Omental fat pad (tissue), 4 donors: ENCODE data around the gene PLEKHH1. TPM values are rescaled to one million over a fixed set of nuclear protein-coding genes. Genes with fewer than 3 reads are reported as not detected.

Source experiments
- ATAC-seq: fragments of 150-250 bp; one replicate; pipeline ENCODE4 v1.9.1; 2016; ENCODE audit warnings: mild to moderate bottlenecking, moderate library complexity; ENCODE audit not compliant: low FRiP score
- DNase-seq: peaks from one replicate; pipeline ENCODE4 v3.0.0-alpha.2; 2019; ENCODE audit warnings: low spot score
- CTCF ChIP-seq, 3 donors: fragments of 450-650 bp; IDR thresholded peaks; one replicate each; pipeline ENCODE4 v1.5.1; 2016 to 2017; ENCODE audit warnings: antibody characterized with exemption in 3 of 3, mild to moderate bottlenecking in 3 of 3, moderate library complexity in 2 of 3
- total RNA-seq, 4 donors: library from RNA; depleted of rRNA; stranded (reverse); fragments of >200 nt; gene quantifications; one replicate each; pipeline ENCODE4 v1.1.0, GENCODE V29; 2016

PLEKHH1 gene
- total RNA-seq, 4 donors from 2014 or later: 1.7 to 7.5 (median 5.5) TPM

GRCh38 chr14:67528276-67528675 is 4.8 kb upstream of the PLEKHH1 start:
- DNase-seq (no peak), ATAC-seq (no peak)
- TF ChIP-seq CTCF (IDR thresholded peaks at IDR 0.05): no peak

- DNase-seq (no peak), ATAC-seq (no peak)
- TF ChIP-seq CTCF (IDR thresholded peaks at IDR 0.05): no peak
Observed at GRCh38 chr14:67529947-67530935, 2.8 kb upstream of the PLEKHH1 start.

- DNase-seq (no peak), ATAC-seq (no peak)
- no peak for TF ChIP-seq CTCF (IDR thresholded peaks at IDR 0.05)
Observed at GRCh38 chr14:67532606-67532997, 488 bp upstream of the PLEKHH1 start.

GRCh38 chr14:67533754-67534085 is 630 bp downstream of the PLEKHH1 start:
- no peak for TF ChIP-seq CTCF (IDR thresholded peaks at IDR 0.05)
- DNase-seq: no peak
- no peak for ATAC-seq

GRCh38 chr14:67536087-67536486 is 3.0 kb downstream of the PLEKHH1 start:
- no peak for TF ChIP-seq CTCF (IDR thresholded peaks at IDR 0.05)
- DNase-seq: no peak
- ATAC-seq: no peak

GRCh38 chr14:67537736-67538135 is 4.6 kb downstream of the PLEKHH1 start:
- no peak for TF ChIP-seq CTCF (IDR thresholded peaks at IDR 0.05)
- no peak for ATAC-seq

GRCh38 chr14:67538501-67538900 is 5.4 kb downstream of the PLEKHH1 start:
- DNase-seq (no peak), ATAC-seq (no peak)
- TF ChIP-seq CTCF (IDR thresholded peaks at IDR 0.05): no peak

More at GRCh38 chr14:67537736-67538135, 4.6 kb downstream of the PLEKHH1 start:
- DNase-seq: no peak
